Measurements from ENCODE around the gene RNF20. TPM values are rescaled to one million over a fixed set of nuclear protein-coding genes. Genes with fewer than 3 reads are reported as not detected.

Gene RNF20
- total RNA-seq, 1 donor from 2014 or later, result 42.8 TPM

GRCh38 chr9:101566904-101567724 is 33.5 kb downstream of the RNF20 start:
- peaks cover 14% of the 10 kb centered on the region for H3K36me3 ChIP-seq (ENCODE audit: insufficient read depth, low read length)

GRCh38 chr9:101567725-101568350 is 34.2 kb downstream of the RNF20 start:
- H3K4me3 ChIP-seq (ENCODE audit: insufficient read depth, low read depth, low read length), result no peak overlapping the region
- Mint-ChIP-seq H3K4me3 (ENCODE audit: unreplicated experiment) (no peak overlapping the region), H3K4me1 (ENCODE audit: low read depth, unreplicated experiment) (peaks cover 4% of the 10 kb centered on the region), H3K27me3 (ENCODE audit: low read depth, unreplicated experiment) (no peaks in the 10 kb centered on the region), H3K27ac (ENCODE audit: unreplicated experiment) (no peak overlapping the region), H3K9me3 (ENCODE audit: unreplicated experiment) (no peaks in the 10 kb centered on the region), H3K36me3 (ENCODE audit: low read depth, unreplicated experiment) (peaks cover 19% of the 10 kb centered on the region)
- no peaks in the 10 kb centered on the region for H3K4me1 ChIP-seq (ENCODE audit: insufficient read depth, low read length)
- H3K4me2 ChIP-seq (ENCODE audit: low read length), result no peak overlapping the region
- H3K79me2 ChIP-seq (ENCODE audit: insufficient read depth, low read length), result no peaks in the 10 kb centered on the region
- H3K27me3 ChIP-seq (ENCODE audit: insufficient read depth, low read length), result no peaks in the 10 kb centered on the region
- no peak overlapping the region for H3K9ac ChIP-seq (ENCODE audit: low read length)
- H3K9me3 ChIP-seq (ENCODE audit: insufficient read depth, low read depth, low read length), result no peaks in the 10 kb centered on the region
- no peak overlapping the region for H3K27ac ChIP-seq (ENCODE audit: low read depth, low read length)
- no peak for TF ChIP-seq EZH2 (IDR thresholded peaks at IDR 0.05; ENCODE audit: insufficient read depth, low read length)
- no peak overlapping the region for H2AFZ ChIP-seq (ENCODE audit: low read depth, low read length)
- H4K20me1 ChIP-seq (ENCODE audit: insufficient read depth, low read length), result peaks cover 3% of the 10 kb centered on the region
- DNase-seq (ENCODE audit: low read depth), result no peak
- peaks cover 7% of the 10 kb centered on the region for H3K36me3 ChIP-seq (ENCODE audit: insufficient read depth, low read length)
- no peak for FAIRE-seq

More at GRCh38 chr9:101566904-101567724, 33.5 kb downstream of the RNF20 start:
- Histone ChIP-seq H3K27me3 (ENCODE audit: insufficient read depth, low read length) (no peaks in the 10 kb centered on the region), H3K9me3 (ENCODE audit: insufficient read depth, low read depth, low read length) (no peaks in the 10 kb centered on the region), H2AFZ (ENCODE audit: low read depth, low read length) (no peak overlapping the region), H3K4me1 (ENCODE audit: insufficient read depth, low read length) (no peaks in the 10 kb centered on the region), H3K27ac (ENCODE audit: low read depth, low read length) (no peak overlapping the region), H3K4me2 (ENCODE audit: low read length) (no peak overlapping the region), H3K4me3 (ENCODE audit: insufficient read depth, low read depth, low read length) (no peak overlapping the region), H4K20me1 (ENCODE audit: insufficient read depth, low read length) (peaks cover 3% of the 10 kb centered on the region), H3K9ac (ENCODE audit: low read length) (no peak overlapping the region), H3K79me2 (ENCODE audit: insufficient read depth, low read length) (no peaks in the 10 kb centered on the region)
- peak; percentile 90 for FAIRE-seq
- H3K4me3 Mint-ChIP-seq (ENCODE audit: unreplicated experiment), result no peak overlapping the region
- peaks cover 22% of the 10 kb centered on the region for H3K36me3 Mint-ChIP-seq (ENCODE audit: low read depth, unreplicated experiment)
- peak; percentile 13 for DNase-seq (ENCODE audit: low read depth)
- H3K9me3 Mint-ChIP-seq (ENCODE audit: unreplicated experiment), result no peaks in the 10 kb centered on the region
- TF ChIP-seq EZH2 (IDR thresholded peaks at IDR 0.05; ENCODE audit: insufficient read depth, low read length) (no peak), CTCF (IDR thresholded peaks at IDR 0.05; ENCODE audit: insufficient read depth, low read depth, low read length) (peak; percentile 62)
- H3K27me3 Mint-ChIP-seq (ENCODE audit: low read depth, unreplicated experiment), result no peaks in the 10 kb centered on the region
- H3K27ac Mint-ChIP-seq (ENCODE audit: unreplicated experiment), result no peak overlapping the region
- peaks cover 4% of the 10 kb centered on the region for H3K4me1 Mint-ChIP-seq (ENCODE audit: low read depth, unreplicated experiment)

GRCh38 chr9:101569741-101570501 is 36.3 kb downstream of the RNF20 start:
- Histone ChIP-seq H3K4me2 (ENCODE audit: low read length) (no peak overlapping the region), H3K9me3 (ENCODE audit: insufficient read depth, low read depth, low read length) (no peaks in the 10 kb centered on the region), H3K4me3 (ENCODE audit: insufficient read depth, low read depth, low read length) (no peak overlapping the region), H3K27ac (ENCODE audit: low read depth, low read length) (no peak overlapping the region), H3K4me1 (ENCODE audit: insufficient read depth, low read length) (no peaks in the 10 kb centered on the region), H2AFZ (ENCODE audit: low read depth, low read length) (no peak overlapping the region), H3K36me3 (ENCODE audit: insufficient read depth, low read length) (peaks cover 3% of the 10 kb centered on the region), H4K20me1 (ENCODE audit: insufficient read depth, low read length) (peaks cover 3% of the 10 kb centered on the region), H3K9ac (ENCODE audit: low read length) (no peak overlapping the region), H3K27me3 (ENCODE audit: insufficient read depth, low read length) (no peaks in the 10 kb centered on the region), H3K79me2 (ENCODE audit: insufficient read depth, low read length) (no peaks in the 10 kb centered on the region)
- Mint-ChIP-seq H3K36me3 (ENCODE audit: low read depth, unreplicated experiment) (peaks cover 15% of the 10 kb centered on the region), H3K4me3 (ENCODE audit: unreplicated experiment) (no peak overlapping the region), H3K27me3 (ENCODE audit: low read depth, unreplicated experiment) (no peaks in the 10 kb centered on the region), H3K27ac (ENCODE audit: unreplicated experiment) (no peak overlapping the region), H3K4me1 (ENCODE audit: low read depth, unreplicated experiment) (peaks cover 7% of the 10 kb centered on the region), H3K9me3 (ENCODE audit: unreplicated experiment) (no peaks in the 10 kb centered on the region)
- FAIRE-seq (no peak), DNase-seq (ENCODE audit: low read depth) (no peak)
- TF ChIP-seq EZH2 (IDR thresholded peaks at IDR 0.05; ENCODE audit: insufficient read depth, low read length), result no peak
- TF ChIP-seq CTCF (IDR thresholded peaks at IDR 0.05; ENCODE audit: insufficient read depth, low read depth, low read length), result no peak

Data from astrocyte (in vitro differentiated cells and primary cell).